Sigmoid colon (tissue), 7 donors: ENCODE results near the gene YIPF2. TPM values are rescaled to one million over a fixed set of nuclear protein-coding genes. Genes with fewer than 3 reads are reported as not detected.

ENCODE experiments used
- DNase-seq: peaks from one replicate; pipeline ENCODE4 v3.0.0-alpha.2; 2019
- H3K27ac ChIP-seq, 4 donors: fragments of 200-600 bp; sonication (generic); one replicate each; pipeline ENCODE4 v1.5.1; 2016 to 2019; ENCODE audit warnings: mild to moderate bottlenecking in 1 of 4
- H3K27me3 ChIP-seq, 3 donors: fragments of 200-600 bp; sonication (generic); one replicate each; pipeline ENCODE4 v1.5.1; 2019; ENCODE audit warnings: mild to moderate bottlenecking in 1 of 3
- H3K36me3 ChIP-seq, 4 donors: fragments of 200-600 bp; sonication (generic); one replicate each; pipeline ENCODE4 v1.5.1; 2016 to 2019
- H3K4me1 ChIP-seq, 4 donors: fragments of 200-600 bp; sonication (generic); one replicate each; pipeline ENCODE4 v1.5.1; 2017 to 2019
- H3K4me3 ChIP-seq, 4 donors: fragments of 200-600 bp; sonication (generic); one replicate each; pipeline ENCODE4 v1.5.1; 2017 to 2019; ENCODE audit warnings: mild to moderate bottlenecking in 2 of 4, moderate library complexity in 1 of 4
- H3K9me3 ChIP-seq, 4 donors: fragments of 200-600 bp in 3 of 4; sonication (generic) in 3 of 4; one replicate each; pipeline versions ENCODE4 v1.5.1 to v1.6.1; 2013 to 2019
- EP300 ChIP-seq, 4 donors: sonication (generic); formaldehyde crosslinking; IDR thresholded peaks; one replicate each; pipeline ENCODE4 v1.6.1; 2017; ENCODE audit warnings: antibody characterized with exemption in 4 of 4
- POLR2A ChIP-seq, 2 donors: fragments of 450-650 bp; IDR thresholded peaks; one replicate each; pipeline ENCODE4 v1.6.1; 2016; ENCODE audit warnings: antibody characterized with exemption in 2 of 2, mild to moderate bottlenecking in 2 of 2, moderate library complexity in 2 of 2
- POLR2AphosphoS5 ChIP-seq, 4 donors: sonication (generic); formaldehyde crosslinking; IDR thresholded peaks; one replicate each; pipeline ENCODE4 v1.6.1; 2017; ENCODE audit warnings: antibody characterized with exemption in 4 of 4
- WGBS, 2 donors: extraction: QIAGEN DNeasy Blood & Tissue Kit; methylation state at CpG; one replicate each; pipeline ENCODE4 v1.1.7; 2013; 5-methylcytosine and 5-hydroxymethylcytosine counted together
- intact Hi-C: fragments of 100-400 bp; cut with DNase I; formaldehyde crosslinking; loops from one replicate; pipeline ENCODE4 v1.15.1; 2023
- polyA plus RNA-seq, 3 donors: library from polyadenylated mRNA; stranded (reverse); fragments of 200-250 nt; gene quantifications; one replicate each; pipeline ENCODE4 v1.2.3, GENCODE V29; 2013
- total RNA-seq, 4 donors: library from RNA; depleted of rRNA; stranded (reverse); fragments of >200 nt; gene quantifications; one replicate each; pipeline ENCODE4 v1.1.0, GENCODE V29; 2016
- TF ChIP-seq, protein P1 (sequence below), 4 experiments: fragments of 450-650 bp in 3 of 4; fragments of 200-600 bp in 1 of 4; IDR thresholded peaks; one replicate each; pipeline ENCODE4 v1.5.1; 2016 to 2019; ENCODE audit warnings: antibody characterized with exemption in 4 of 4, mild to moderate bottlenecking in 3 of 4, moderate library complexity in 2 of 4
- donor health status: healthy with polysubstance abuse.
- donor health status: Bipolar disorder and iron deficiency.
- donor health status: healthy.

Gene YIPF2
- total RNA-seq = 10 to 100 TPM; 26.5 to 36.0 (median 28.3) TPM
- 10 to 100 TPM; 19.4 to 61.3 (median 21.0) TPM for polyA plus RNA-seq

DNA sequence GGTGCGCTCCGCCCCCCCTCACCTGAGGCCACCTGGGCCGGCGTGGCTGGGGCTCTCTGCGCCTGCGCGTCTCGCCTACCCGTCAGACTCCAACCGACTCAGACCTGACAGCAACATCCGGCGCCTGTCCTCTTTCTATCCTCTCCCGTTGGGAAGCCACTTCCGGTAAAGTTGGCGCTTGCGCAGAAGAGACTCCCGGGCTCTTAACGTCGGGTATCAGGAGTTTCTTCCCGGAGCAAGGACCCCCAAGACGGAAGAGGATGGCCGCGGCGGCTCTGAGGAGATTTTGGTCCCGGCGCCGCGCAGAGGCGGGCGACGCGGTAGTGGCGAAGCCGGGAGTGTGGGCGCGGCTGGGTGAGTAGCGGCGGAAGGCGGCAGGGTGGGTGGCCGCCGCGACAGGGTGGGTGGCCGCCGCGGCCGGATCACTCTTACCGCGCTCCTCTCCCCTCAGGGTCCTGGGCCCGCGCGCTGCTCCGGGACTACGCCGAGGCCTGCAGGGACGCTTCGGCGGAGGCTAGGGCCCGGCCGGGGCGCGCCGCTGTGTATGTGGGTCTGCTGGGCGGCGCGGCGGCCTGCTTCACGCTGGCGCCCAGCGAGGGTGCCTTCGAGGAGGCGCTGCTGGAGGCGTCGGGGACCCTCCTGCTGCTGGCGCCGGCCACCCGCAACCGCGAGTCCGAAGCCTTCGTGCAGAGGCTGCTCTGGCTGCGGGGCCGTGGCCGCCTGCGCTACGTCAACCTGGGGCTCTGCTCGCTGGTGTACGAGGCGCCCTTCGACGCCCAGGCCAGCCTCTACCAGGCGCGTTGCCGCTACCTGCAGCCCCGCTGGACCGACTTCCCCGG lies at the start of gene YIPF2, which contains the start of gene TIMM29:
Gene YIPF2 (minus strand): TSS at position 77 of the 839 bp plus-strand sequence. CDS start 229 bp downstream, outside the sequence.
Gene TIMM29 (plus strand): TSS at position 249 of the 839 bp plus-strand sequence. CDS start 12 bp downstream, at position 261.
- Histone ChIP-seq H3K27ac (peak within 1 kb of the TSS; percentile 88 to 92 (median 90)), H3K9me3 (no peaks in the 10 kb centered on the region), H3K4me3 (peak within 1 kb of the TSS; percentile 90 to 100 (median 98)), H3K4me1 (peaks cover 0 to 38% (median 26%) of the 10 kb centered on the region in 4 donors), H3K27me3 (no peaks in the 10 kb centered on the region), H3K36me3 (peaks cover 0 to 28% (median 9%) of the 10 kb centered on the region in 4 donors)
- peak; percentile 99 for DNase-seq
- 0% methylated on average over 96 of the region's 96 CpGs for WGBS, 2 donors
- intact Hi-C loops = loop anchor here (2.0 kb wide), 1 partner anchor 56 kb away; no protein-coding TSS in a partner anchor
- TF ChIP-seq POLR2AphosphoS5 (IDR thresholded peaks at IDR 0.05) (peak; percentile 49 to 83 (median 81)), POLR2A (IDR thresholded peaks at IDR 0.05) (peak; percentile 49 to 68), EP300 (IDR thresholded peaks at IDR 0.05) (no peak)
- TF ChIP-seq, protein P1, sequence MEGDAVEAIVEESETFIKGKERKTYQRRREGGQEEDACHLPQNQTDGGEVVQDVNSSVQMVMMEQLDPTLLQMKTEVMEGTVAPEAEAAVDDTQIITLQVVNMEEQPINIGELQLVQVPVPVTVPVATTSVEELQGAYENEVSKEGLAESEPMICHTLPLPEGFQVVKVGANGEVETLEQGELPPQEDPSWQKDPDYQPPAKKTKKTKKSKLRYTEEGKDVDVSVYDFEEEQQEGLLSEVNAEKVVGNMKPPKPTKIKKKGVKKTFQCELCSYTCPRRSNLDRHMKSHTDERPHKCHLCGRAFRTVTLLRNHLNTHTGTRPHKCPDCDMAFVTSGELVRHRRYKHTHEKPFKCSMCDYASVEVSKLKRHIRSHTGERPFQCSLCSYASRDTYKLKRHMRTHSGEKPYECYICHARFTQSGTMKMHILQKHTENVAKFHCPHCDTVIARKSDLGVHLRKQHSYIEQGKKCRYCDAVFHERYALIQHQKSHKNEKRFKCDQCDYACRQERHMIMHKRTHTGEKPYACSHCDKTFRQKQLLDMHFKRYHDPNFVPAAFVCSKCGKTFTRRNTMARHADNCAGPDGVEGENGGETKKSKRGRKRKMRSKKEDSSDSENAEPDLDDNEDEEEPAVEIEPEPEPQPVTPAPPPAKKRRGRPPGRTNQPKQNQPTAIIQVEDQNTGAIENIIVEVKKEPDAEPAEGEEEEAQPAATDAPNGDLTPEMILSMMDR (IDR thresholded peaks at IDR 0.05) = no peak

DNA sequence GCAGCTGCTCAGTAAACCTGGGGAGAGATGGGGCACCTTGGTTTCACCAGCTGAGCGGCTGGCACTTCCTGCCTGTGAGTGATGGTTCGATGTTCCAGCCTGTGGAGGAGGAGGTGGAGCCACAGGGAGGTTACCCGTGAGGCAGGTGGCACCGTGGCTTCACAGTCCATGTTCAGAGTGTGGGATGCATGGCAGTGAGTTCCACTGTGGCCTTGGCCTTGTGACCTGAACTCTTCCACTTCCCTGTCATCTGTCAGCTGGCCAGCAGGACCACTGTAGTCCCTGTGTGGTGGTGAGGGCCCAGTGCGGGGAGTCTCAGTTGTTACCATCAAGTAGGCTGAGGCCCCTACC lies 49.3 kb upstream of the YIPF2 start:
- Histone ChIP-seq H3K4me3 (no peak overlapping the region), H3K36me3 (no peaks in the 10 kb centered on the region), H3K4me1 (peaks cover 0 to 28% (median 24%) of the 10 kb centered on the region in 4 donors), H3K27ac (no peak overlapping the region), H3K9me3 (no peaks in the 10 kb centered on the region), H3K27me3 (no peaks in the 10 kb centered on the region)
- intact Hi-C loops = loop anchor here (5.0 kb wide), 1 partner anchor 40 kb away; no protein-coding TSS in a partner anchor
- 67 to 76% methylated on average over 5 of the region's 5 CpGs for WGBS, 2 donors
- no peak for TF ChIP-seq POLR2A (IDR thresholded peaks at IDR 0.05)
- TF ChIP-seq, protein P1 (IDR thresholded peaks at IDR 0.05) = no peak
- no peak for TF ChIP-seq POLR2AphosphoS5 (IDR thresholded peaks at IDR 0.05)
- no peak for TF ChIP-seq EP300 (IDR thresholded peaks at IDR 0.05)
- DNase-seq = no peak

DNA sequence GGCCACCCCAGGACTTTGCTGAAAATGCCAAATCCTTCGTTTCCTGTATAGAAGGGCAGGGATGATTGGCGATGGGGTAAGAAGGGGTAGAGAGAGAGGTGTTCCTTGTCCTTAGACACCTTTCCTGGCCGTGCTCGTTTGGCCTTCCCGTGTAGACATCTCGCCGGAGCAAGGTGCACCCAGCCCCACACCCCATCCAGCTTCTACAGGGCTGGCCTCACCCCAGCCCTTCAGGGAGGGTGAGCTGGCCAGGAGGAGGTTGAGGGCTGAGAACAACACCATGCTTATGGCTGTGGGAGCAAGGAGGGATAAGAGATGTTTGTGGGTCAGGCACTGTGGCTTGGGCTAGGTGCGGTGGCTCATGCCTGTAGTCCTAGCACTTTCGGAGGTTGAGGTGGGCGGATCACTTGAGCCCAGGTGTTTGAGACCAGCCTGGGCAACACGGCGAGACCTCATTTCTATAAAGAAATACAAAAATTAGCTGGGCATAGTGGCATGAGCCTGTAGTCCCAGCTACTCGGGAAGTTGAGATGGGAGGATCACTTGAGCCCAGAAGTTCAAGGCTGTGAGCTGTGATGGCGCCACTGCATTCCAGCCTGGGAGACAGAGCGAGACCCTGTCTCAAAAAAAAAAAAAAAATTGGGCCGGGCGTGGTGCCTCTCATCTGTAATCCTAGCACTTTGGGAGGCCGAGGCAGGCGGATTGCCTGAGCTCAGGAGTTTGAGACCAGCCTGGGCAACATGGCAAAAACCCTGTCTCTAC lies 47.9 kb upstream of the YIPF2 start:
- Histone ChIP-seq H3K27ac (peak overlapping the region; percentile 48 to 68 (median 64)), H3K4me3 (peak overlapping the region in 1 of 4 donors; percentile 8), H3K9me3 (no peaks in the 10 kb centered on the region), H3K27me3 (no peaks in the 10 kb centered on the region), H3K4me1 (peaks cover 0 to 28% (median 24%) of the 10 kb centered on the region in 4 donors), H3K36me3 (no peaks in the 10 kb centered on the region)
- intact Hi-C loops = loop anchor here (5.0 kb wide), 1 partner anchor 39 kb away; no protein-coding TSS in a partner anchor
- TF ChIP-seq EP300 (IDR thresholded peaks at IDR 0.05) = no peak
- TF ChIP-seq POLR2AphosphoS5 (IDR thresholded peaks at IDR 0.05) = no peak
- TF ChIP-seq, protein P1 (IDR thresholded peaks at IDR 0.05) = no peak
- no peak for TF ChIP-seq POLR2A (IDR thresholded peaks at IDR 0.05)
- WGBS, 2 donors = 78 to 80% methylated on average over 19 of the region's 19 CpGs
- DNase-seq = no peak

DNA sequence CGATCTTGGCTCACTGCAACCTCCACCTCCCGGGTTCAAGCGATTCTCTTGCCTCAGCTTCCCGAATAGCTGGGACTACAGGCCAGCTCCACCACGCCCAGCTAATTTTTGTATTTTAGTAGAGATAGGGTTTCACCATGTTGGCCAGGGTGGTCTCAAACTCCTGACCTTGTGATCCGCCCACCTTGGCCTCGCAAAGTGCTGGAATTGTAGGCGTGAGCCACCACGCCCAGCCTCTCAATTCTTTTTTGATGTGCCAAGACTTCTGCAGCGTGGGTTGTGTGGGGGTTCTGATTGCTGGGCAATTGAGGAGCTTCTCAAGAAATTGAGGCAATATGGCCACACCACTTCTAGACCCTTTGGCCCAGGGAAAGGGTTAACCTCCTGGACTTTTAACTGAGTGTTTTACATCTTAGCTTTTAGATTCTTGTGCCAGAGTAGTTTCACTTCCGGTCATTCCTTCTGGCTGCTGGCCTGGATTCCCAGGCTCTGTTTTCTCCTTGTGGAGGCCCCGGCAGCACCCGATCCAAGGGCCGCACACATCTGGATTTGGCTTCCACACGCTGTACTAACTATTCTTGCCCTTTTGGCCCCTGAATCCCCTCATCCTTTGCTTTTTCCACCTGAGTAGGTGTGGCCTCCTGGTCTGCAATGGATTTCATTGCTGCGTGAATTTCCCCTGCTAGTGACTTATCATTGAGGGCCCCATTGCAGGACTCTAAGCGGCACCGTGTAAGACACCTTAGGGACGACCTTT lies 47.1 kb upstream of the YIPF2 start:
- Histone ChIP-seq H3K4me3 (peak overlapping the region in 1 of 4 donors; percentile 8), H3K9me3 (no peaks in the 10 kb centered on the region), H3K36me3 (no peaks in the 10 kb centered on the region), H3K27ac (peak overlapping the region; percentile 48 to 68 (median 64)), H3K27me3 (no peaks in the 10 kb centered on the region), H3K4me1 (peaks cover 0 to 28% (median 24%) of the 10 kb centered on the region in 4 donors)
- peak; percentile 83 for DNase-seq
- intact Hi-C loops = loop anchor here (5.0 kb wide), 1 partner anchor 38 kb away; no protein-coding TSS in a partner anchor
- WGBS, 2 donors = 65 to 72% methylated on average over 19 of the region's 19 CpGs
- TF ChIP-seq POLR2AphosphoS5 (IDR thresholded peaks at IDR 0.05) = no peak
- TF ChIP-seq POLR2A (IDR thresholded peaks at IDR 0.05) = no peak
- TF ChIP-seq, protein P1 (IDR thresholded peaks at IDR 0.05) = no peak
- TF ChIP-seq EP300 (IDR thresholded peaks at IDR 0.05) = no peak
